ENCODE results near the gene GABRG3.

The GABRG3 gene

GRCh38 chr15:27111323-27111722 lies 140.3 kb downstream of the GABRG3 start:
- DNase-seq (ENCODE audit: low spot score): no peak

GRCh38 chr15:27114473-27114872 lies 143.5 kb downstream of the GABRG3 start:
- no peak for DNase-seq (ENCODE audit: low spot score)

DNA sequence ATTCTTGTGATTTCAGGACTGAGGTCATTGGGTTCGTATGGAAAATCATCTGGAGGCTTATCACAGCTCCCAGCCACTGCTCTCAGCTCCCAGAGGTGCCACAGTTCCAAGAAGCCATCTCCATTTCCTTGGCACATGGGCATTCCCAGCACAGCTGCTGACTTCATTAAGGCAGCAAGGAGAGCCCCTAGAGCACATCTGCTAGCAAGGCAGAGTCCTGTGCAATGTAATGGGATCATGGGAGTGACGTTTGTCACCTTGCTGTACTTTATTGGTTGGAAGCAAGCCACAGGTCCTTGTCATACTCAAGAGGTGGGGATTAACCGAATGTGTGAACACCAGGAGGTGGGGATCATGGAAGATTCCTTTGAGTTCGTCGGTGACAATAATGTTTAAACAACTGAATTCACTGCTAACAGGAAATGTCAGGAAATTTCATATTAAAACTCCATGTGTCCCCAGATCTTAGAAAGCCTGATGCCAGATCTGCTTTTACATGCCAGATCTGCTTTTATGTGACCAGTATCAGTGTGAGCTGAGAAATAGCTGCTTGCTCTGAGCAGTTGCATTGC lies 148.8 kb downstream of the GABRG3 start:
- DNase-seq (ENCODE audit: low spot score): no peak

GRCh38 chr15:27121672-27122071 lies 150.7 kb downstream of the GABRG3 start:
- no peak for DNase-seq (ENCODE audit: low spot score)

GRCh38 chr15:27123291-27123690 lies 152.3 kb downstream of the GABRG3 start:
- DNase-seq (ENCODE audit: low spot score): no peak

DNA sequence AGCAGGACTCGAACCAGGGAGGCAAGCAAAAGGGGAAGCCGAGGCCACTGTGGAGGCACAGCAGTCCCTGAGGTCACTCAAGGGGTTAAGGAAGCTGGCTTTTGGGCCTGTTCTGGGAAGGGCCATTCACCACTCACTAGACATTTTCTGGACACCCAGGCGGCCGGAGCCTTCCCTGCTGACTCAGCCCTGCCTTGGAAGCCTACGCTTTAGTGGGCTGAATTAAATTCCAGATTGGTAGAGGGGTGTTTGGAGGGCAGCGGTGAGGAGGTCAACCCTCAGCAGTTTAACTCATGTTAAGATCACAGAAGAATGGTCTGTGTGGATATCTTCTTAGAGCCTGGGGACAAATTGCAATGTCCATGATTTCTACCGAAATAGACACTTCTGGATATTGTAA lies 152.8 kb downstream of the GABRG3 start:
- no peak for DNase-seq (ENCODE audit: low spot score)

DNA sequence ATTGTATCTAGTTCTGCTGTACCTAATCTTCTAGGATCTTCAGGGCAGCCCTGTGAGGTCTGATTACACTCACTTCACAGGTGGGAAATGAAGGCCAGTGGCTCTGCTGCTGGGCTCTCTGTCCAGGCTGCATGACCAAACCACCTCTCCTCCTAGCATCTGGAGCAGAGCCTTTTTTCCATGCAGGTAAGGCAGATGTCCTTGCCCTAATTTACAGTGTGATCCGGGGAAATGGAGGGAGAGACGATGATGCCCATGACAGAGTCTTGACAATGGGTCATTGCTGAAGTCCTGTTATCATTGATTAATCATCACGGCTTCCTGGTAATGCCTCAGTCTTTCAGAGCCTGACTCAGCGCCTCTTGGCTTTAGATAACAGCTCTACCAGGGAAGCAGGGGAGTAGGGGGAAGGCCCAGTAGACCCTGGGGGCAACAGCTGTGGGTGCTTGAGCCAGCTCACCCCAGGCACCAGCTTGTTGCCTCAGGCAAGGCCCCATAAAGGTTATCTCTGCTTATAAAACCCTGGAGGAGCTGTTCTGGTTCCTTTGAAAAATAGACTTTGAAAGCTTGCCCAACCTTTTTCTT lies 153.4 kb downstream of the GABRG3 start:
- no peak for DNase-seq (ENCODE audit: low spot score)

DNA sequence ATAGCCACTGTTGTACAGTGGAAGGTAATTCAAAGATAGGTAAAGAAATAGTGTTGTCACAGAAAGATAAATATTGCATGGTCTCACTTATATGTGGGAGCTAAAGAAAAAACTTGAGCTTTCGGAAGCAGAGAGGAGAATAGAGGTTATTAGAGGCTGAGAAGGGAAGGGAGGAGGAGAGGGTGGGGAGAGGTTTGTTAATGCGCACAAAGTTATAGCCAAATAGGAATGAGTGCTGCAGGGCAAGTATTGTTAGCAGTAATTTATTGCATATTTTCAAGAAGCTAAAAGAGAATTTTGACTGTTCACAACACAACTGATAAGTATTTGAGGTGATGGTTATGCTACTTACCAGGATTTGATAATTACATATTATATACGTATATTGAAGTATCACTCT lies 154.2 kb downstream of the GABRG3 start:
- no peak for DNase-seq (ENCODE audit: low spot score)

DNA sequence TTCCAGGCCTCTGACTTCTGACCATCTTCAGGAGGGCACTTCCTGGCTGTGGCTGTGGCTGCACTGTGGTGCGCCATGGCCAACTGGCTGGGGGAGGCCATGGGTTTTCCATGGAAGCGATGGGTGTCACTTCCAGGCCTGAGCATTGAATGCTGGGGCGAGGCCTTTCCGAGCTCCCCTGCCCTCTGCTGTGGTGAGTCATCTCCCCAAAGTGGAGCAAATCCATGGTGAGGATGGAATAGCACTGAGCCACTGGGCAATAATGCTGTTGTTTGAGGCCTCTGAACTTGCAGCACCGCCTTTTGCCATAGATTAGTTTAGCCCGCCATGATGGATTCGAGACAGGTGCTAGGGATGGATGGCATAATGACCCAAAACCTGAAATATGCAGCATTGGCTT lies 155.5 kb downstream of the GABRG3 start:
- DNase-seq (ENCODE audit: low spot score): no peak

- DNase-seq (ENCODE audit: low spot score): no peak
Observed at GRCh38 chr15:27127815-27128570, 157.0 kb downstream of the GABRG3 start.

- DNase-seq (ENCODE audit: low spot score): no peak
Observed at GRCh38 chr15:27133249-27133648, 162.3 kb downstream of the GABRG3 start.

DNA sequence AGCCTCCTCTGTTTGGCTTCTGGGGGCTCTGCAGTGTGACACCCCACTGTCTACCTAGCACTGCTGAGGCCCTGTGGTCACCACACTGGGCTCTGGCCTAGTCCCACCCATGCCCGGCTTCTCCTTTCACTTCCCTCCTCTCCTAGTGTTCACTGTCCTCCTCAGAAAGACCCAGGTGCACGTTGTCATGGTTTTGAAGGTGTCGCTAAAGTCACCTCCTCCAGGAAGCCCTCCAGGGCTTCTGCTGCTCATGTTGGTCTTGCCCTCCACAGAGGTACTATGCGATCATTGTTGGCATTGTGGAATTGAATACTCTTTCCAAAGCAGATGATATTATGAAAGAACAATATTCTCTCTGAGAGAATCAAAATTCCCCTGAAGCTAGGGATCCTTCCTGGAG lies 163.5 kb downstream of the GABRG3 start:
- no peak for DNase-seq (ENCODE audit: low spot score)

- no peak for DNase-seq (ENCODE audit: low spot score)
Observed at GRCh38 chr15:27135151-27135550, 164.2 kb downstream of the GABRG3 start.

DNA sequence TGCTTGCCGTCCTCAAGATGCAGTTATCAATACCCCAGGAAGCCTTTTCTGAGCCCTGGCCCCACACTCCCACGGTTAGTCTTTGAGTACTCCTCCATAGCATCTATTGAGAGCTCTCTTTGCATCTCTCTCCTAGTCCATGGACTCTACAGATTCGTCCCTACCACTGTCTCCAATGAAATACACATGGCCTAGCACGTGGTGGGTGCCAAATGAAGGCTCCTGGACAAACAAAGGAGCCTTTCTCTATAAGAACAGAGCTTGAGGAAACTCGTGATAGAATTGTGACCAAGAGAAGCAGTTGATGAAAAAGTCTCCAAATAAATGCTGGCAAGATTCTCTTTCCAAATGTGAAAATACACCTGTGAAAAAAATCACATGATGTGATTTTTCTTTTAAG lies 166.1 kb downstream of the GABRG3 start:
- no peak for DNase-seq (ENCODE audit: low spot score)

GRCh38 chr15:27165590-27165989 lies 194.6 kb downstream of the GABRG3 start:
- DNase-seq (ENCODE audit: low spot score): no peak

- no peak for DNase-seq (ENCODE audit: low spot score)
Observed at GRCh38 chr15:27166917-27167316, 195.9 kb downstream of the GABRG3 start.

DNA sequence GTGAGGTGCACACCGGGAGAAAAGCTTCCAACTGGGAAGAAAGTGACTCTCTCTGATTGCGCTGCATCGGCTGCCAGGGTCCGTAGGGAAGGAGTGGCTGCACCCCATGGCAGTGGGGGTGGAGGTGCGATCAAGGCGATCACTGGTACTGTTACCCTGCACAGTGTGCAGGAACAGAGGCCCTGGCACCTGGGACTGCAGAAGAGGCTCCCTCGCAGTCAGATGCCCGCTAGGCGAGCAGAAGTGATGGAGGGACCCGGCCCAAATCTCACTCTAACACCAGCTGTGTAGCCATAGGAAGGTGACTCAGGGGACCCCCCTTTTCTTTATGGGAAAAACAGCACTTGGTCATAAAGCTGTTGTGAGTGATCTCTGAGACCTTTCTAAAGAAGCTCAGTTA lies 196.8 kb downstream of the GABRG3 start:
- no peak for DNase-seq (ENCODE audit: low spot score)

DNA sequence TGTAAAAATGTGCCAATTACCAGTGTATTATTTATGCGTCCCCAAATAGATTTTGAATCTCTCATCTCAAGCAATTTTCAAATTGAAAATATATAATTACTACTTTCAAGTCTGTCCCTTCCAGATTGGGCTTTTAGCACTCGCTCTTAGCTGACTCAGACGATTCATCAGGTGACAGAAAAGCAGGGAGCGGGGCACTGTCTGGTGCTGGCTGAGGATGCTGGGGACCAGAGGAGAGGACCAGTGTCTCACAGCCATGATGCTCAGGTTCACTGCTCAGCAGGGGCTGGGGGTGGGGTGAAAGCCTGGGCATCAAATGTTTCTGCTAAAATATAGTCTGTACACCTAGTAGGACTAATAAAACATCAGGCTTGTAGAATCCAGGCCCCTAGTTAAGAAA lies 199.9 kb downstream of the GABRG3 start:
- no peak for DNase-seq (ENCODE audit: low spot score)

GRCh38 chr15:27172821-27173220 lies 201.8 kb downstream of the GABRG3 start:
- DNase-seq (ENCODE audit: low spot score): no peak

DNA sequence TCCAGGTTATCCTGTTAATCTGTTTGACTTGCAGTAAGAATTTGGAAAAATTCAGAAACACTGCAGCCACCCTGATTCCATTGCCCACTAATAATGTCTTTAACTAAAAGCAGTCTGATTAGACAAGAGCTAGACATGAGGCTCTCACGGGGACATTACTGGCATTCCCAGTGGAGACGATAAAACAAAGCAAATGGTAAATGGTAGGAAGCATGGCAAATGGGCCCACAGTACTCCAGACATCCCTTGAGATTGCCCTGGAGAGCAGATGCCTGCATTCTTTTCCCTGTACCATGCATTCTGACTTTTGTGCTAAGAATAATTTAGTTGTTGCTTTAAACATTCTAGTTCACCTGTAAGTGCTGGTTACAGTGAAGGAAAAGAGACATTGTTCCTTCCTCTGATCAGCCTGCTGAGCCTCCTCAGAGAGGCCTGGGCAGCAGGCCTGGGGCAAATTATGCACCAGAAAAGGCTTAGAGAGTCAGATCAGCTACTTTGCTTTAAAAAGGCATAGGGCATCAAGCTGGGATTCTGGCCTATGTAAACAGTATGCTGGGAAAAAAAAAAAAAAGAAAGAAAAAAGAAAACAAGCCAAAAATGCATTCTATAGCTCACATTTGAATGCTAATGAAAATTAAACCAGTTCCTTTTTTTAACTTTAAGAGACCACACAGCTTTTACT lies 204.6 kb downstream of the GABRG3 start:
- DNase-seq (ENCODE audit: low spot score): no peak

DNA sequence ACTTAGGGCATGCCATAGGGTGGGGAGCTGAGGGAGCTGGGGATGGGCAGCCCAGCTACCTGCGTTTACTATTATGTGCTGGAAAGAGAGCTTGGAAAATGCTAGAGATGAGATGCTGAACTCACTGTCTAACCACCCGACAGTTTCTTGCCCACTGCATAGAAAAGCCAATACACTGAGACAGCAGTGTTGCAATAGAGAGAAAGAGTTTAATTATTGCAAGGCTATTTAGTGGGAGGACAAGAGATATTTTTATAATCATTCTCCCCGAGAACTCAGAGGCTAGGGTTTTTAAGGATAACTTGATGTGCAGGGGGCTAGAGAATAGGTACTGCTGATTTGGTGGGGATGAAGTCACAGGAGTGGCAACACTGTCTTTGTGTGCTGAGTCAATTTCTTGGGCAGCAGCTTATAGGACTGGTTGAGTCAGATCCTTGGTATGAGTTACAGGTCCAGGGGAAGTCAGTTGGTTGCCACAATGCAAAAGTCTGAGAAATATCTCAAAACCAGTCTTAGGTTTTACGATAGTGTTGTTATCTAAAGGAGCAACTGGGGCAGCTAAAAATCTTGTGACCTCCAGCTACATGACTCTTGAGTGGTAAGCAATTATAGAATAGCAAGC lies 205.9 kb downstream of the GABRG3 start:
- DNase-seq (ENCODE audit: low spot score): no peak

DNA sequence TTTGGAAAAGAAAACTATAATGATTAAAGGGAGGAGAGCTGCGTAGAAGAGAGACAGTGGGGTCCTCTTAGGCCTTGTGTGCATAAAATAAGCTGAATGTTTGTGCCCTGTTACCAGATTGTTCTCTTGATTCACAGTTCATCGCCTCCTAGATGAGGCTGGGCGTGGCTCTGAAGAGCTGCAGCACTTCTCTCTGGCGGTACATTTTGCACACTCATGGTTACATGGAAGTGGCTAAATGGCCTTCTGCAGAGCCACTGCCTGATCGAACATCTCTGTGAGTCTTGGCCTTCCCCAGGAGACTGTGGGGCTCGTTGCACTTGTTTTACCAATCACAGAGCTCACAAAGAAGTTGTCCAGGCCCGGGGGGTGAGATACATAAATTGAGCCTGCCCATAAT lies 208.8 kb downstream of the GABRG3 start:
- no peak for DNase-seq (ENCODE audit: low spot score)

Measured in hematopoietic multipotent progenitor cell treated with erythropoietin and hydrocortisone succinate and interleukin-3 and kit ligand, for 15 days (in vitro differentiated cells).